Measurements from ENCODE around the gene ATE1. TPM values are rescaled to one million over a fixed set of nuclear protein-coding genes. Genes with fewer than 3 reads are reported as not detected.

The ATE1 gene
- total RNA-seq, 1 experiment from 2014 or later, result 23.8 TPM

GRCh38 chr10:121819049-121819448 is 108.8 kb downstream of the ATE1 start:
- Mint-ChIP-seq H3K4me1 (peaks cover 5% of the 10 kb centered on the region; the same call in 1 of the 2 replicates), H3K27ac (no peak overlapping the region), H3K36me3 (0 out of 2 replicates have a peak, but pooled peaks cover 3% of the 10 kb centered on the region), H3K9me3 (no peaks in the 10 kb centered on the region; the same call in 1 of the 2 replicates), H3K27me3 (ENCODE audit: low read depth) (no peaks in the 10 kb centered on the region), H3K4me3 (no peak overlapping the region)
- POLR2A ChIA-PET, result no interaction called here
- TF ChIP-seq, protein P1, sequence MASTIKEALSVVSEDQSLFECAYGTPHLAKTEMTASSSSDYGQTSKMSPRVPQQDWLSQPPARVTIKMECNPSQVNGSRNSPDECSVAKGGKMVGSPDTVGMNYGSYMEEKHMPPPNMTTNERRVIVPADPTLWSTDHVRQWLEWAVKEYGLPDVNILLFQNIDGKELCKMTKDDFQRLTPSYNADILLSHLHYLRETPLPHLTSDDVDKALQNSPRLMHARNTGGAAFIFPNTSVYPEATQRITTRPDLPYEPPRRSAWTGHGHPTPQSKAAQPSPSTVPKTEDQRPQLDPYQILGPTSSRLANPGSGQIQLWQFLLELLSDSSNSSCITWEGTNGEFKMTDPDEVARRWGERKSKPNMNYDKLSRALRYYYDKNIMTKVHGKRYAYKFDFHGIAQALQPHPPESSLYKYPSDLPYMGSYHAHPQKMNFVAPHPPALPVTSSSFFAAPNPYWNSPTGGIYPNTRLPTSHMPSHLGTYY (CRISPR knock-in tag; IDR thresholded peaks at IDR 0.05), result no peak
- TF ChIP-seq NR2C2 (CRISPR knock-in tag; IDR thresholded peaks at IDR 0.05) (no peak), E2F5 (CRISPR knock-in tag; IDR thresholded peaks at IDR 0.05) (no peak), HMGA2 (CRISPR knock-in tag; IDR thresholded peaks at IDR 0.05) (no peak), RELA (CRISPR knock-in tag; IDR thresholded peaks at IDR 0.05; ENCODE audit: borderline replicate concordance) (no peak), NR1H2 (CRISPR knock-in tag; IDR thresholded peaks at IDR 0.05) (no peak), FOXK1 (CRISPR knock-in tag; IDR thresholded peaks at IDR 0.05) (no peak), NFYB (CRISPR knock-in tag; conservative IDR thresholded peaks at IDR 0.05; ENCODE audit: low read depth) (no peak), TP53 (CRISPR knock-in tag; IDR thresholded peaks at IDR 0.05) (no peak), ZNF671 (CRISPR knock-in tag; IDR thresholded peaks at IDR 0.05) (no peak)
- TF ChIP-seq, protein P2, sequence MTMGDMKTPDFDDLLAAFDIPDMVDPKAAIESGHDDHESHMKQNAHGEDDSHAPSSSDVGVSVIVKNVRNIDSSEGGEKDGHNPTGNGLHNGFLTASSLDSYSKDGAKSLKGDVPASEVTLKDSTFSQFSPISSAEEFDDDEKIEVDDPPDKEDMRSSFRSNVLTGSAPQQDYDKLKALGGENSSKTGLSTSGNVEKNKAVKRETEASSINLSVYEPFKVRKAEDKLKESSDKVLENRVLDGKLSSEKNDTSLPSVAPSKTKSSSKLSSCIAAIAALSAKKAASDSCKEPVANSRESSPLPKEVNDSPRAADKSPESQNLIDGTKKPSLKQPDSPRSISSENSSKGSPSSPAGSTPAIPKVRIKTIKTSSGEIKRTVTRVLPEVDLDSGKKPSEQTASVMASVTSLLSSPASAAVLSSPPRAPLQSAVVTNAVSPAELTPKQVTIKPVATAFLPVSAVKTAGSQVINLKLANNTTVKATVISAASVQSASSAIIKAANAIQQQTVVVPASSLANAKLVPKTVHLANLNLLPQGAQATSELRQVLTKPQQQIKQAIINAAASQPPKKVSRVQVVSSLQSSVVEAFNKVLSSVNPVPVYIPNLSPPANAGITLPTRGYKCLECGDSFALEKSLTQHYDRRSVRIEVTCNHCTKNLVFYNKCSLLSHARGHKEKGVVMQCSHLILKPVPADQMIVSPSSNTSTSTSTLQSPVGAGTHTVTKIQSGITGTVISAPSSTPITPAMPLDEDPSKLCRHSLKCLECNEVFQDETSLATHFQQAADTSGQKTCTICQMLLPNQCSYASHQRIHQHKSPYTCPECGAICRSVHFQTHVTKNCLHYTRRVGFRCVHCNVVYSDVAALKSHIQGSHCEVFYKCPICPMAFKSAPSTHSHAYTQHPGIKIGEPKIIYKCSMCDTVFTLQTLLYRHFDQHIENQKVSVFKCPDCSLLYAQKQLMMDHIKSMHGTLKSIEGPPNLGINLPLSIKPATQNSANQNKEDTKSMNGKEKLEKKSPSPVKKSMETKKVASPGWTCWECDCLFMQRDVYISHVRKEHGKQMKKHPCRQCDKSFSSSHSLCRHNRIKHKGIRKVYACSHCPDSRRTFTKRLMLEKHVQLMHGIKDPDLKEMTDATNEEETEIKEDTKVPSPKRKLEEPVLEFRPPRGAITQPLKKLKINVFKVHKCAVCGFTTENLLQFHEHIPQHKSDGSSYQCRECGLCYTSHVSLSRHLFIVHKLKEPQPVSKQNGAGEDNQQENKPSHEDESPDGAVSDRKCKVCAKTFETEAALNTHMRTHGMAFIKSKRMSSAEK (CRISPR knock-in tag; IDR thresholded peaks at IDR 0.05; ENCODE audit: borderline replicate concordance), result no peak
- CTCF ChIA-PET, result no interaction called here
- no peak for ATAC-seq
- no peak for DNase-seq (ENCODE audit: low spot score)

DNA sequence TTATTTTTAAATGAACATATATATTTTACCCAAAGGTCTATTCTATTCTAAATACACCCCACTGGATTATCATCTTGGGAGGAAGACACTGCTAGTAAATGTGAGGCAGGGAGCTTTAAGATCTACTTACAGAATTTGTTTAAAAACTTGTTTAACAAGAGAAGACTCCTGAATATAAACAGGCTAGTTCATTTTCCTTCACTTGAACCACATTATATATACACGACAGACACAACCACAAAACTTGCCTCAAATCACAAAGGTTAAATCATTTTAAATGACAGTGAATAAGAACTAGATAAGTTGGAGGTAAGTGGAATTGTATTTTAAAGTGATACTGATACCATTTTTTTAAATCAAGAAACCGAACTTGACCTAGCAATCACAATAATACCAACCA is 109.2 kb downstream of the ATE1 start:
- Mint-ChIP-seq H3K36me3 (0 out of 2 replicates have a peak, but pooled peaks cover 3% of the 10 kb centered on the region), H3K27ac (no peak overlapping the region), H3K27me3 (ENCODE audit: low read depth) (no peaks in the 10 kb centered on the region), H3K4me3 (no peak overlapping the region), H3K4me1 (peaks cover 5% of the 10 kb centered on the region; the same call in 1 of the 2 replicates), H3K9me3 (no peaks in the 10 kb centered on the region; the same call in 1 of the 2 replicates)
- ChIA-PET CTCF (no interaction called here), POLR2A (interaction anchor here (0.6 kb wide), 1 partner anchor 67 kb away, joined by 3 read pairs; no protein-coding TSS in a partner anchor)
- DNase-seq (ENCODE audit: low spot score), result no peak
- TF ChIP-seq GRHL2 (CRISPR knock-in tag; IDR thresholded peaks at IDR 0.05; ENCODE audit: insufficient replicate concordance, severe bottlenecking), result no peak
- TF ChIP-seq ZNF263 (CRISPR knock-in tag; IDR thresholded peaks at IDR 0.05; ENCODE audit: low read depth), result no peak
- no peak for TF ChIP-seq TEAD4 (CRISPR knock-in tag; IDR thresholded peaks at IDR 0.05)
- no peak for TF ChIP-seq PRDM15 (CRISPR knock-in tag; IDR thresholded peaks at IDR 0.05)
- TF ChIP-seq HMGXB4 (CRISPR knock-in tag; IDR thresholded peaks at IDR 0.05), result no peak
- no peak for TF ChIP-seq NFATC4 (CRISPR knock-in tag; IDR thresholded peaks at IDR 0.05)
- TF ChIP-seq TP53 (CRISPR knock-in tag; IDR thresholded peaks at IDR 0.05), result no peak
- ATAC-seq, result no peak

Measured in WTC11 (cell line).